Measurements from ENCODE around the gene SMIM41.

The SMIM41 gene

GRCh38 chr12:52121824-52122539, 42.5 kb downstream of the SMIM41 start:
- Mint-ChIP-seq H3K4me3 (no peak overlapping the region), H3K27ac (no peak overlapping the region), H3K27me3 (peaks cover 81% of the 10 kb centered on the region), H3K36me3 (no peaks in the 10 kb centered on the region), H3K4me1 (peaks cover 13% of the 10 kb centered on the region), H3K9me3 (no peaks in the 10 kb centered on the region)
- CTCF ChIA-PET: interaction anchor here (0.7 to 5.7 kb wide), 16 partner anchors 9 to 206 kb away, joined by 3 to 94 read pairs (median 3); no protein-coding TSS in a partner anchor
- DNase-seq: peak; percentile 79

- Mint-ChIP-seq H3K36me3 (no peaks in the 10 kb centered on the region), H3K27ac (no peak overlapping the region), H3K9me3 (no peaks in the 10 kb centered on the region), H3K27me3 (peaks cover 86% of the 10 kb centered on the region), H3K4me1 (peaks cover 11% of the 10 kb centered on the region), H3K4me3 (no peak overlapping the region)
- no peak for DNase-seq
- CTCF ChIA-PET: interaction anchor here (0.9 to 5.7 kb wide), 3 partner anchors 40 to 96 kb away, joined by 3 to 94 read pairs (median 3); no protein-coding TSS in a partner anchor
Measured at GRCh38 chr12:52122540-52122871, 43.0 kb downstream of the SMIM41 start.

- Mint-ChIP-seq H3K9me3 (no peaks in the 10 kb centered on the region), H3K27me3 (peaks cover 86% of the 10 kb centered on the region), H3K27ac (no peak overlapping the region), H3K4me3 (no peak overlapping the region), H3K36me3 (no peaks in the 10 kb centered on the region), H3K4me1 (peaks cover 11% of the 10 kb centered on the region)
- CTCF ChIA-PET: interaction anchor here (1.1 to 5.7 kb wide), 3 partner anchors 97 to 102 kb away, joined by 3 to 94 read pairs (median 11); no protein-coding TSS in a partner anchor
- no peak for DNase-seq
Measured at GRCh38 chr12:52122904-52123303, 43.4 kb downstream of the SMIM41 start.

- CTCF ChIA-PET: interaction anchor here (0.9 to 5.7 kb wide), 6 partner anchors 41 to 756 kb away, joined by 3 to 94 read pairs (median 4); no protein-coding TSS in a partner anchor
- DNase-seq: no peak
- Mint-ChIP-seq H3K4me1 (peaks cover 11% of the 10 kb centered on the region), H3K4me3 (no peak overlapping the region), H3K27me3 (peaks cover 82% of the 10 kb centered on the region), H3K9me3 (no peaks in the 10 kb centered on the region), H3K27ac (no peak overlapping the region), H3K36me3 (no peaks in the 10 kb centered on the region)
Measured at GRCh38 chr12:52123487-52124186, 44.1 kb downstream of the SMIM41 start.

GRCh38 chr12:52125476-52125900, 46.0 kb downstream of the SMIM41 start:
- Mint-ChIP-seq H3K27me3 (peaks cover 65% of the 10 kb centered on the region), H3K9me3 (no peaks in the 10 kb centered on the region), H3K27ac (no peak overlapping the region), H3K4me3 (no peak overlapping the region), H3K36me3 (no peaks in the 10 kb centered on the region), H3K4me1 (peaks cover 2% of the 10 kb centered on the region)
- CTCF ChIA-PET: interaction anchor here (1.0 to 5.7 kb wide), 3 partner anchors 9 to 247 kb away, joined by 3 to 94 read pairs (median 4); no protein-coding TSS in a partner anchor
- no peak for DNase-seq

- peaks cover 2% of the 10 kb centered on the region for H3K4me1 Mint-ChIP-seq
- no peak overlapping the region for H3K27ac Mint-ChIP-seq
- H3K9me3 Mint-ChIP-seq: no peaks in the 10 kb centered on the region
- CTCF ChIA-PET: interaction anchor here (0.9 to 5.7 kb wide), 4 partner anchors 9 to 246 kb away, joined by 3 to 94 read pairs (median 4); no protein-coding TSS in a partner anchor
- no peak for DNase-seq
- no peak overlapping the region for H3K4me3 Mint-ChIP-seq
- peaks cover 64% of the 10 kb centered on the region for H3K27me3 Mint-ChIP-seq
- no peaks in the 10 kb centered on the region for H3K36me3 Mint-ChIP-seq
Measured at GRCh38 chr12:52126050-52126604, 46.6 kb downstream of the SMIM41 start.

GRCh38 chr12:52126605-52127578, 47.4 kb downstream of the SMIM41 start:
- Mint-ChIP-seq H3K36me3 (no peaks in the 10 kb centered on the region), H3K27ac (no peak overlapping the region), H3K4me1 (no peaks in the 10 kb centered on the region), H3K4me3 (no peak overlapping the region), H3K27me3 (peaks cover 63% of the 10 kb centered on the region), H3K9me3 (no peaks in the 10 kb centered on the region)
- CTCF ChIA-PET: interaction anchor here (0.9 to 5.7 kb wide), 5 partner anchors 9 to 141 kb away, joined by 3 to 94 read pairs (median 8); no protein-coding TSS in a partner anchor
- DNase-seq: no peak

GRCh38 chr12:52127683-52128450, 48.4 kb downstream of the SMIM41 start:
- Mint-ChIP-seq H3K9me3 (no peaks in the 10 kb centered on the region), H3K4me1 (no peaks in the 10 kb centered on the region), H3K36me3 (no peaks in the 10 kb centered on the region), H3K4me3 (no peak overlapping the region), H3K27me3 (peaks cover 61% of the 10 kb centered on the region), H3K27ac (no peak overlapping the region)
- CTCF ChIA-PET: interaction anchor here (1.4 to 1.7 kb wide), 2 partner anchors 10 to 102 kb away, joined by 8 to 9 read pairs; no protein-coding TSS in a partner anchor
- no peak for DNase-seq

GRCh38 chr12:52130711-52131110, 51.2 kb downstream of the SMIM41 start:
- Mint-ChIP-seq H3K36me3 (no peaks in the 10 kb centered on the region), H3K27me3 (peaks cover 42% of the 10 kb centered on the region), H3K4me1 (no peaks in the 10 kb centered on the region), H3K27ac (no peak overlapping the region), H3K9me3 (no peaks in the 10 kb centered on the region), H3K4me3 (no peak overlapping the region)
- CTCF ChIA-PET: interaction anchor here (0.8 to 1.5 kb wide), 2 partner anchors 9 to 137 kb away, joined by 3 to 4 read pairs; no protein-coding TSS in a partner anchor
- DNase-seq: no peak

GRCh38 chr12:52132754-52133161, 53.3 kb downstream of the SMIM41 start:
- H3K36me3 Mint-ChIP-seq: no peaks in the 10 kb centered on the region
- peaks cover 35% of the 10 kb centered on the region for H3K27me3 Mint-ChIP-seq
- CTCF ChIA-PET: interaction anchor here (0.7 to 1.2 kb wide), 2 partner anchors 11 to 108 kb away, joined by 3 to 6 read pairs; no protein-coding TSS in a partner anchor
- H3K4me1 Mint-ChIP-seq: no peaks in the 10 kb centered on the region
- H3K27ac Mint-ChIP-seq: no peak overlapping the region
- H3K4me3 Mint-ChIP-seq: no peak overlapping the region
- no peaks in the 10 kb centered on the region for H3K9me3 Mint-ChIP-seq
- DNase-seq: no peak

GRCh38 chr12:52137746-52138145, 58.2 kb downstream of the SMIM41 start:
- Mint-ChIP-seq H3K4me1 (no peaks in the 10 kb centered on the region), H3K9me3 (no peaks in the 10 kb centered on the region), H3K27me3 (peaks cover 31% of the 10 kb centered on the region), H3K4me3 (no peak overlapping the region), H3K36me3 (no peaks in the 10 kb centered on the region), H3K27ac (no peak overlapping the region)
- DNase-seq: no peak
- CTCF ChIA-PET: no interaction called here

GRCh38 chr12:52139147-52139546, 59.6 kb downstream of the SMIM41 start:
- no peaks in the 10 kb centered on the region for H3K36me3 Mint-ChIP-seq
- no peaks in the 10 kb centered on the region for H3K4me1 Mint-ChIP-seq
- CTCF ChIA-PET: interaction anchor here (1.0 to 1.3 kb wide), 3 partner anchors 18 to 233 kb away, joined by 3 to 5 read pairs (median 5); no protein-coding TSS in a partner anchor
- H3K9me3 Mint-ChIP-seq: no peaks in the 10 kb centered on the region
- H3K27me3 Mint-ChIP-seq: peaks cover 31% of the 10 kb centered on the region
- DNase-seq: no peak
- H3K27ac Mint-ChIP-seq: no peak overlapping the region
- no peak overlapping the region for H3K4me3 Mint-ChIP-seq

Measured in activated naive CD4-positive, alpha-beta T cell treated with anti-CD3 and anti-CD28 coated beads, Interleukin-2, amount 10 ng/mL, durations not matched to agents 7 days and 5 days (primary cell).